Measurements from ENCODE around the gene MCTP1.

DNA sequence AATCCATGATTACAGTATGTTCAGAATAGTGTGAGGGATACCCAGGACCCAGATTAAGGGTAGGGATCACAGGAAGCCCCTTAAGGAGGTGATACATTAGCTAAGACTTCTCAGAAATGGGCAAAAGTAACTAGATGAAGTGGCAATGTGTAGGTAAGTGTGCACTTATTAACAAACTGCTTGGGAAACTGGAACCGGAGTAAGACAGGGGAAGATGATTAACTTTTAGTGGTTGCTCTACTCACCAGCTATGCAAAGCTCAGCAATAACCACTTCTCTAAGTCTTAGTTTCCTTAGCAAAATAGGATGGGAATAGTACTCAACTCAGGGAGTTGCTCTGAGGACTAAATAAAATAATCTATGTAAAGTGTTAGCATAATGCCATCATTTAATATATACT is 182.2 kb downstream of the MCTP1 start:
- TF ChIP-seq BHLHE40 (IDR thresholded peaks at IDR 0.05; ENCODE audit: low read length) (no peak), ZNF263 (CRISPR knock-in tag; IDR thresholded peaks at IDR 0.05; ENCODE audit: borderline replicate concordance) (no peak), SIRT6 (IDR thresholded peaks at IDR 0.05; ENCODE audit: low read depth, low read length) (no peak), HINFP (tag; conservative IDR thresholded peaks at IDR 0.05; ENCODE audit: low read depth) (no peak), POU5F1 (IDR thresholded peaks at IDR 0.05; ENCODE audit: borderline replicate concordance, low read depth, low read length, partially characterized antibody) (no peak), HNRNPH1 (optimal IDR thresholded peaks at IDR 0.05; ENCODE audit: low read depth, low read length) (no peak)
